Pancreas (tissue), 10 donors: ENCODE data around the gene LSM10. TPM values are rescaled to one million over a fixed set of nuclear protein-coding genes. Genes with fewer than 3 reads are reported as not detected.

Source experiments
- ATAC-seq, 4 donors: fragments of 200-7000 bp; cut with Tn5 transposase; one replicate each; pipeline versions ENCODE4 v1.8.0 to v1.9.1; 2020; ENCODE audit warnings: mild to moderate bottlenecking in 4 of 4, moderate library complexity in 4 of 4
- DNase-seq, 6 donors: peaks; one replicate each; pipeline ENCODE4 v3.0.0-alpha.2; 2020
- FAIRE-seq: peaks from 2 replicates; lab custom pipeline; 2012; peaks lifted over from hg19 to GRCh38; lab: Jason Lieb, UNC
- H3K27ac ChIP-seq, 4 donors: fragments of 200-600 bp; sonication (generic); 1 replicate in 3 of 4; 2 replicates in 1 of 4; pipeline versions ENCODE4 v1.5.0 to v1.8.0; 2020
- H3K27me3 ChIP-seq, 4 donors: fragments of 200-600 bp; one replicate each; pipeline ENCODE4 v1.8.0; 2021
- H3K36me3 ChIP-seq, 3 donors: fragments of 200-600 bp; sonication (generic) in 1 of 3; one replicate each; pipeline versions ENCODE4 v1.5.0 to v1.8.0; 2020 to 2021
- H3K4me1 ChIP-seq, 3 donors: fragments of 200-600 bp; one replicate each; pipeline ENCODE4 v1.8.0; 2021
- H3K4me3 ChIP-seq, 4 donors: fragments of 200-600 bp; sonication (generic) in 2 of 4; one replicate each; pipeline versions ENCODE4 v1.5.0 to v1.8.0; 2020 to 2021
- H3K9me3 ChIP-seq, 4 donors: fragments of 200-600 bp; one replicate each; pipeline ENCODE4 v1.8.0; 2021
- CTCF ChIP-seq, 4 donors: fragments of 200-600 bp; sonication (generic) in 3 of 4; IDR thresholded peaks; one replicate each; pipeline versions ENCODE4 v1.5.0 to v1.8.0; 2021; ENCODE audit warnings: antibody characterized with exemption in 4 of 4
- WGBS, 2 donors: extraction: QIAGEN DNeasy Blood & Tissue Kit; methylation state at CpG; one replicate each; pipeline ENCODE4 v1.1.7; 2013; 5-methylcytosine and 5-hydroxymethylcytosine counted together
- intact Hi-C, 3 donors: fragments of 100-400 bp; cut with DNase I; formaldehyde crosslinking; loops; one replicate each; pipeline versions ENCODE4 v1.11.1 to v1.14.2; 2022
- polyA plus RNA-seq, 2 donors: library from polyadenylated mRNA; stranded (reverse); fragments of 200-250 nt; gene quantifications; one replicate each; pipeline ENCODE4 v1.2.3, GENCODE V29; 2013
- total RNA-seq, 6 donors: library from RNA; stranded (reverse); fragmentation: NEBNext Ultra II Directional in 4 of 6; extraction: Animal tissue kit (Norgen Biotek cat#: 25700) in 4 of 6; gene quantifications; one replicate each; pipeline versions ENCODE4 v1.2.1 to v1.2.4, GENCODE V29; 2021 to 2023
- donor health status: healthy with polysubstance abuse.
- donor health status: DM: no; HTN: no; CAD: no; lungs with moderate emphysema.
- donor health status: DM: no; HTN: no; CAD: no.
- donor health status: control.
- donor health status: control.
- donor health status: Bipolar disorder and iron deficiency.
- donor health status: DM: yes; HTN: yes; CAD: no.
- donor health status: DM: no; HTN: no; CAD: no.
- donor health status: DM: no; HTN: no; CAD: no.
- donor health status: DM: yes; HTN: yes; CAD: no.

Gene LSM10
- total and polyA plus RNA-seq, 8 donors = 9.5 to 26.9 (median 14.3) TPM

- Histone ChIP-seq H3K9me3 (no peaks in the 10 kb centered on the region), H3K27me3 (no peaks in the 10 kb centered on the region), H3K4me3 (no peak overlapping the region), H3K36me3 (no peaks in the 10 kb centered on the region), H3K27ac (no peak overlapping the region), H3K4me1 (no peaks in the 10 kb centered on the region)
- DNase-seq (no peak), ATAC-seq (no peak), FAIRE-seq (no peak)
- intact Hi-C loops = no loop called here
- TF ChIP-seq CTCF (IDR thresholded peaks at IDR 0.05) = no peak
- 73 to 81% methylated on average over 1 of the region's 1 CpG for WGBS, 2 donors
Measured at GRCh38 chr1:36406440-36406839, 8.7 kb upstream of the LSM10 start.

- H3K4me1 ChIP-seq = no peaks in the 10 kb centered on the region
- H3K27ac ChIP-seq = no peak overlapping the region
- no peak for TF ChIP-seq CTCF (IDR thresholded peaks at IDR 0.05)
- H3K4me3 ChIP-seq = no peak overlapping the region
- ATAC-seq (no peak), FAIRE-seq (no peak), DNase-seq (no peak)
- H3K36me3 ChIP-seq = no peaks in the 10 kb centered on the region
- H3K27me3 ChIP-seq = no peaks in the 10 kb centered on the region
- 83 to 85% methylated on average over 4 of the region's 4 CpGs for WGBS, 2 donors
- intact Hi-C loops = no loop called here
- H3K9me3 ChIP-seq = no peaks in the 10 kb centered on the region
Measured at GRCh38 chr1:36402504-36402890, 4.8 kb upstream of the LSM10 start.

DNA sequence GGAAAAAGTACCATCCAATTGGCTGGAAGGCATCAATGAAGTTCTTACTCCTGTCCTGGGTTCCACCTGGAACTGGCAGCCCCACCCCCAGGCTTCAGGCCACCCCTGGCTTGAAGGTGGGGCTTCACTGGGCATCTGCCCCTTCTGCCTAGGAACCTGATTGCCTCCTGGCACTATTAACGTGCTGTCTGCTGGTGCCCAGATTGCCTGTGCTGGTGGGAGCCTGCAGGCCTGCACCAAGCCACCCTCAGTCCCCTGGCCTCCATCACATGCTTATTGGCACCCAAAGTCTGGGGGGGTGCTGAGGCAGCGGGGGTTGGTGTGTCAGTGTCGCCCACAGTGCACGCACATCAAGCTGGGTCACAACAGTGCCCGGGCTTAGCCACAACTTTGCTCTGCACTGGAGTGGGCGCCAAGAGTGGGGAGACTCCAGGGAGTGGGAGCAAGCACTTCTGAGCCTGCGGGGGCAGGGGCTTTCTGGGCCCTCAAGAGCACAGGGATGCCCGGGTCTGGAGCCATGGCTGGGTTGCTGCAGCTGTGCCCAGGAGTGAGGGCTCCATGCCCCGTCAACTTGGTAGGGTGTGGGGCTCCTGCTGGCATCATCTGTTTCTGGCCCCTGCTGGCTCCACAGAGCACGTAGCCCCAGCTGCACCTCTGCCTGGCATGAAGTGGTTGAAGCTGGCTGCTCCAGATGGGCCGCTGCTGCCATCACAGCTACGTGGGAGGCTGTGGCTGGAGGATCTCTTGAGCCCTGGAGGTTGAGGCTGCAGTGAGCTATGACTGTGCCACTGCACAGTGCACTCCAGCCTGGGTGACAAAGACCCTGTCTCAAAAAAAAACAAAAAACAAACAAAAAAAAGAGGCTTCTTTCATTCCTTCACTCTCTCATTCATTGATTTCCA is 4.1 kb upstream of the LSM10 start:
- Histone ChIP-seq H3K36me3 (no peaks in the 10 kb centered on the region), H3K4me3 (peak overlapping the region in 1 of 4 donors; percentile 12), H3K9me3 (no peaks in the 10 kb centered on the region), H3K27me3 (no peaks in the 10 kb centered on the region), H3K27ac (peak overlapping the region in 1 of 4 donors; percentile 41), H3K4me1 (peaks cover 0 to 3% (median 0%) of the 10 kb centered on the region in 3 donors)
- no peak for TF ChIP-seq CTCF (IDR thresholded peaks at IDR 0.05)
- no peak for FAIRE-seq
- no peak for ATAC-seq
- 86 to 87% methylated on average over 12 of the region's 12 CpGs for WGBS, 2 donors
- no peak for DNase-seq
- intact Hi-C loops = no loop called here

DNA sequence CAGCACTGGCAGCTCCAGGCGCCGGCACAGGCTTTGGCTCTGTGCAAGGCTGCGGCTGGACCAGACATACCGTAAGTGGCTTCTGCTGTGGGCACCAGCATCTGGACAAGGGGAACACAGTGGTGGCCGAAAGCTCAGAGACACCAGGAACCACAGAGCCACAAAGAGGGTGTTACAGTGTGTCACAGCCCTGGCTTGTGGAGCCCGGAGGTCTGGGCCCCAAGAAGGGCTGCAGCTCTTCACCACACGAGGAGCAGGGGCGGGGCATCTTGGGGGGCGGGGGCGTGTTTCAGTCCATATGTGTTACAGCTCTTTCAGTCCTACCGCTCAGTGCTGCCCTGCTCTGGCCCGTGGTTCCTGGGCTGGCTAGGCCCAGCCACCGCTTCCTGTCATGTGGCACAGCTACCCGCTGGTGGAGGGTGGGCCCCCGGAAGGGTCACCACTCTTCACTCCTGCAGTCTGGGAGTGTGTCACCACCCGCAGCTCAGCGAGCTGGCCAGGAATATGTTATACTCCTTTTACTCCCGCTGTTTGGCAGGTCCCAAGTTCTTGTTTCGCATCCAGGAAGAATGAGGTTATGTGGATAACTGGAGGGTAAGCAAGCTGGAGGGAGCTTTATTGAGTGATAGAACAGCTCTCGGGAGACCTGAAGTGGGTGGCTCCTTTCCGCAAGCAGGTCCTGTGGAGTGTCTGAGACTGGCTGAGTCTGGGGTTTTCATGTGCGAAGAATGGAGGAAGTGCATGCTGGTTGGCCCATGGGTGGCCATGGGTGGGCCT is 3.3 kb upstream of the LSM10 start:
- FAIRE-seq (no peak), ATAC-seq (peak in 2 of 4 donors; percentile 46 to 49), DNase-seq (peak in 2 of 6 donors; percentile 29 to 51)
- Histone ChIP-seq H3K27me3 (no peaks in the 10 kb centered on the region), H3K27ac (peak overlapping the region in 2 of 4 donors; percentile 30 to 41), H3K4me3 (peak overlapping the region in 1 of 4 donors; percentile 12), H3K36me3 (no peaks in the 10 kb centered on the region), H3K9me3 (no peaks in the 10 kb centered on the region), H3K4me1 (peaks cover 0 to 7% (median 0%) of the 10 kb centered on the region in 3 donors)
- 81% methylated on average over 22 of the region's 22 CpGs for WGBS, 2 donors
- TF ChIP-seq CTCF (IDR thresholded peaks at IDR 0.05) = no peak
- intact Hi-C loops = no loop called here
